ENCODE results near the gene PBX3.

DNA sequence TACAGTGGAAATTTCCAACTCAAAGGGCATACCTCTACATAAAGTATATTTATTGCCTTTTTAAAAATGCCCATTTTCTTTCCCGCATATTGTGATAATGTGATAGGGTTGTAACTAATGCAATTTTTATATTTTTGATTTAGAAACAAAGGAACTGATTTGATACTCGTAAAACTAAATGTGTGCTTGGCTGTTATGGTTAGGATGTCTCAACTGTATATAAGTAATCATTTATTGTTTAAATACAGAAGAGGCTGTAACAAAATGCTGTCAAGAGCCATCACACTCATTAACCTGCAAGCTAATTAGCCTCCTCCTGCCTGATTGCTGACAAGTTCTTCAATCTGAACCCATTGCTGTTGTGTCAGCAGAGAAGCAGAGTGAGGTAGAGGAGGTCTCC is 149.2 kb downstream of the PBX3 start:
- TF ChIP-seq POLR2AphosphoS5 (IDR thresholded peaks at IDR 0.05; ENCODE audit: low read depth, low read length) (no peak), POLR2A (IDR thresholded peaks at IDR 0.05; ENCODE audit: low read depth, low read length) (no peak)
